Astrocyte (in vitro differentiated cells and primary cell): Measurements from ENCODE around the gene TBC1D2. TPM values are rescaled to one million over a fixed set of nuclear protein-coding genes. Genes with fewer than 3 reads are reported as not detected.
A peak's percentile ranks its signal among the peaks of the same experiment; 100 is the strongest.

Experiments
- DNase-seq: peaks from one replicate; pipeline ENCODE4 v3.0.0-alpha.2; 2010; ENCODE audit warnings: low read depth
- FAIRE-seq: peaks from 2 replicates; lab custom pipeline; 2011; peaks lifted over from hg19 to GRCh38; lab: Jason Lieb, UNC
- H2AFZ ChIP-seq: 2 replicates; pipeline ENCODE4 v1.6.0; 2012; ENCODE audit warnings: low read depth, low read length, inconsistent platforms
- H3K27ac ChIP-seq: 2 replicates; pipeline ENCODE4 v1.5.1; 2011; ENCODE audit warnings: low read depth, low read length, inconsistent platforms
- H3K27me3 ChIP-seq: 2 replicates; pipeline ENCODE4 v1.6.0; 2011; ENCODE audit warnings: low read length, inconsistent platforms; ENCODE audit not compliant: insufficient read depth
- H3K36me3 ChIP-seq: 2 replicates; pipeline ENCODE4 v1.5.1; 2011; ENCODE audit warnings: low read length, inconsistent platforms; ENCODE audit not compliant: insufficient read depth
- H3K4me1 ChIP-seq: 2 replicates; pipeline ENCODE4 v1.5.1; 2011; ENCODE audit warnings: low read length, inconsistent platforms; ENCODE audit not compliant: insufficient read depth
- H3K4me2 ChIP-seq: 2 replicates; pipeline ENCODE4 v1.6.0; 2012; ENCODE audit warnings: low read length, inconsistent platforms
- H3K4me3 ChIP-seq: 2 replicates; pipeline ENCODE4 v1.5.1; 2011; ENCODE audit warnings: low read depth, mild to moderate bottlenecking, low read length, inconsistent platforms; ENCODE audit not compliant: insufficient read depth
- H3K79me2 ChIP-seq: 2 replicates; pipeline ENCODE4 v1.6.0; 2012; ENCODE audit warnings: mild to moderate bottlenecking, low read length, inconsistent platforms; ENCODE audit not compliant: insufficient read depth
- H3K9ac ChIP-seq: 2 replicates; pipeline ENCODE4 v1.6.0; 2012; ENCODE audit warnings: mild to moderate bottlenecking, low read length, inconsistent platforms
- H3K9me3 ChIP-seq: 2 replicates; pipeline ENCODE4 v1.5.1; 2012; ENCODE audit warnings: low read depth, mild to moderate bottlenecking, low read length, inconsistent platforms; ENCODE audit not compliant: insufficient read depth
- H4K20me1 ChIP-seq: 2 replicates; pipeline ENCODE4 v1.6.0; 2012; ENCODE audit warnings: low read length, inconsistent platforms; ENCODE audit not compliant: insufficient read depth
- H3K27ac Mint-ChIP-seq: one replicate; pipeline ENCODE4 v1.8.0; 2021; ENCODE audit warnings: mild to moderate bottlenecking, mixed read lengths; ENCODE audit not compliant: unreplicated experiment
- H3K27me3 Mint-ChIP-seq: one replicate; pipeline ENCODE4 v1.8.0; 2021; ENCODE audit warnings: low read depth, mixed read lengths; ENCODE audit not compliant: unreplicated experiment
- H3K36me3 Mint-ChIP-seq: one replicate; pipeline ENCODE4 v1.8.0; 2021; ENCODE audit warnings: low read depth, mixed read lengths; ENCODE audit not compliant: unreplicated experiment
- H3K4me1 Mint-ChIP-seq: one replicate; pipeline ENCODE4 v1.8.0; 2021; ENCODE audit warnings: low read depth, mixed read lengths; ENCODE audit not compliant: unreplicated experiment
- H3K4me3 Mint-ChIP-seq: one replicate; pipeline ENCODE4 v1.8.0; 2021; ENCODE audit warnings: mild to moderate bottlenecking, moderate library complexity, mixed read lengths; ENCODE audit not compliant: unreplicated experiment
- H3K9me3 Mint-ChIP-seq: one replicate; pipeline ENCODE4 v1.8.0; 2021; ENCODE audit warnings: mild to moderate bottlenecking, mixed read lengths; ENCODE audit not compliant: unreplicated experiment
- CTCF ChIP-seq: IDR thresholded peaks from 2 replicates; pipeline ENCODE4 v1.5.1; 2011; ENCODE audit warnings: low read depth, mild to moderate bottlenecking, inconsistent platforms, low read length, moderate library complexity; ENCODE audit not compliant: insufficient read depth
- EZH2 ChIP-seq: IDR thresholded peaks from 2 replicates; pipeline ENCODE4 v1.6.1; 2012; ENCODE audit warnings: mild to moderate bottlenecking, low read length, inconsistent platforms; ENCODE audit not compliant: insufficient read depth
- total RNA-seq: library from RNA; stranded (reverse); gene quantifications from 2 replicates; pipeline ENCODE4 v1.2.1, GENCODE V29; 2021

Gene TBC1D2
- total RNA-seq, 1 donor from 2014 or later, result 9.6 TPM

- H3K4me1 Mint-ChIP-seq, result peaks cover 2% of the 10 kb centered on the region
- peak within 1 kb of the TSS; percentile 48 for H3K27ac ChIP-seq
- H3K36me3 Mint-ChIP-seq, result peaks cover 4% of the 10 kb centered on the region
- peak within 1 kb of the TSS; percentile 84 for H3K4me3 Mint-ChIP-seq
- no peaks in the 10 kb centered on the region for H3K27me3 Mint-ChIP-seq
- no peaks in the 10 kb centered on the region for H3K79me2 ChIP-seq
- no peaks in the 10 kb centered on the region for H3K27me3 ChIP-seq
- H3K4me3 ChIP-seq, result peak within 1 kb of the TSS; percentile 68
- no peaks in the 10 kb centered on the region for H4K20me1 ChIP-seq
- peak within 1 kb of the TSS; percentile 71 for H3K9ac ChIP-seq
- peak; percentile 50 for DNase-seq
- no peak for FAIRE-seq
- H3K9me3 Mint-ChIP-seq, result no peaks in the 10 kb centered on the region
- no peaks in the 10 kb centered on the region for H3K36me3 ChIP-seq
- peak within 1 kb of the TSS; percentile 86 for H3K27ac Mint-ChIP-seq
- peak; percentile 26 for TF ChIP-seq CTCF
- TF ChIP-seq EZH2, result no peak
- peaks cover 5% of the 10 kb centered on the region for H3K4me1 ChIP-seq
- peak within 1 kb of the TSS; percentile 91 for H3K4me2 ChIP-seq
- H3K9me3 ChIP-seq, result no peaks in the 10 kb centered on the region
- H2AFZ ChIP-seq, result peak within 1 kb of the TSS; percentile 90
Measured at GRCh38 chr9:98192503-98193335, 62.7 kb downstream of the TBC1D2 start, which contains the start of gene CORO2A. Gene CORO2A, minus strand, starts transcription at chr9:98192637. Its CDS starts 34,977 bp downstream, at chr9:98157660.

DNA sequence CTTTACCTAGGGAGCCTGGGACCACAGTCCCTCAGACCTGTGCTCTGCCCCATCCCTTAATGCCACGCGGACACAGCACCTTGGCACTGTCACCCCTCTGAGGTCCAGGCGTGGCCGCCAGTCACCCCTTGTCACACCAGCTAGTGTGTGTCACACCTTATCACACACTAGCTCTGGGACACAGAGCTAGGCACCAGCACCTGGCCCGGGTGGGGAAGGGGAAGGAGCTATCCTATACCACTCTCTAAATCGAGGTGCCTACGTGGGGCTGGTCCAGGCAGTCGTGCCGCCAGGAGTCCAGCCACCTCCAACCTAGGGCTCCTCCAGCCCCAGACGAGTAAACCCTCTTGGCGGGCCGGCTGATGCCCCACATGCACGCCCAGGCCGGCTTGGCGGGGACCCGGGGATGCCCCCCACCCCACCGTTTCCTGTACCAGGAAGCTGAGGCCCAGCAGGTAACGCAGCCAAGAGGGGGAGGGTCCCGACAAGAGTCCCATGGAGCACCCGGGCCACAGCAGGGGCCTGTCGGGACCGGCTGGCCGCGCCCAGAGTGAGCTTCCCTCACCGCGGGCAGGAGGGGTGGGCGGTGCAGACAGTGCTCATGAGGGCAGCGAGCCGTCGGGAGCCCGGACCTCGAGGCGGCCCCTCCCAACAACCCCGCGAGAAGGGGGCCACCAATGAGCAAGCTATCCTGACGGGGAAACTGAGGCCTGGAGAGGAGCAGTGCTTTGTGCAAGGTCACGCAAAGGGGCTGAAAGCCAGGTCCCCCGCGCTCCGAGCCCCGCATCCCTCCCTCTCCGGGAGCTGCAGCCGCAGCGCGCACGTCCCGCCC, 63.6 kb downstream of the TBC1D2 start:
- Histone ChIP-seq H2AFZ (peak overlapping the region; percentile 50), H3K4me3 (peak overlapping the region; percentile 62), H3K79me2 (no peaks in the 10 kb centered on the region), H3K4me1 (peaks cover 5% of the 10 kb centered on the region), H3K9ac (peak overlapping the region; percentile 58), H3K27ac (no peak overlapping the region), H3K36me3 (no peaks in the 10 kb centered on the region), H3K4me2 (peak overlapping the region; percentile 91), H3K27me3 (no peaks in the 10 kb centered on the region), H3K9me3 (no peaks in the 10 kb centered on the region), H4K20me1 (no peaks in the 10 kb centered on the region)
- Mint-ChIP-seq H3K4me1 (peaks cover 2% of the 10 kb centered on the region), H3K36me3 (peaks cover 6% of the 10 kb centered on the region), H3K27ac (no peak overlapping the region), H3K4me3 (peak overlapping the region; percentile 79), H3K27me3 (no peaks in the 10 kb centered on the region), H3K9me3 (no peaks in the 10 kb centered on the region)
- TF ChIP-seq CTCF (no peak), EZH2 (no peak)
- FAIRE-seq, result no peak
- DNase-seq, result no peak
